IPS-18c (cell line): ENCODE data around the gene ACSL4.
"Not testable (repeated sequence)": the region's sequence is repeated elsewhere in the genome, so short reads cannot be mapped to it uniquely, and the experiment has no call there.

Experiments
- H3K4me3 ChIP-seq: 2 replicates; pipeline ENCODE4 v1.7.0; 2013; ENCODE audit warnings: low read depth, mild to moderate bottlenecking, low read length, moderate library complexity; ENCODE audit not compliant: insufficient read depth
- H3K9me3 ChIP-seq: one replicate; pipeline ENCODE4 v1.6.1; 2013; ENCODE audit warnings: mild to moderate bottlenecking, low read length, moderate library complexity; ENCODE audit not compliant: control insufficient read depth, insufficient read depth

ACSL4 gene

GRCh38 chrX:109643687-109644086 lies 89.4 kb downstream of the ACSL4 start:
- Histone ChIP-seq H3K4me3 (no peak overlapping the region), H3K9me3 (no peaks in the 10 kb centered on the region)

- Histone ChIP-seq H3K9me3 (no peaks in the 10 kb centered on the region), H3K4me3 (no peak overlapping the region)
Measured at GRCh38 chrX:109638158-109638557, 94.9 kb downstream of the ACSL4 start.

- H3K4me3 ChIP-seq, H3K9me3 ChIP-seq: not testable (repeated sequence)
Measured at GRCh38 chrX:109637477-109637876, 95.6 kb downstream of the ACSL4 start.

- Histone ChIP-seq H3K4me3 (no peak overlapping the region), H3K9me3 (no peaks in the 10 kb centered on the region)
Measured at GRCh38 chrX:109635146-109635545, 97.9 kb downstream of the ACSL4 start.

- Histone ChIP-seq H3K4me3 (no peak overlapping the region), H3K9me3 (no peaks in the 10 kb centered on the region)
Measured at GRCh38 chrX:109632906-109633504, 100.1 kb downstream of the ACSL4 start.

- Histone ChIP-seq H3K9me3 (no peaks in the 10 kb centered on the region), H3K4me3 (no peak overlapping the region)
Measured at GRCh38 chrX:109629310-109629709, 103.7 kb downstream of the ACSL4 start.

- no peak overlapping the region for H3K4me3 ChIP-seq
- no peaks in the 10 kb centered on the region for H3K9me3 ChIP-seq
Measured at GRCh38 chrX:109626637-109627036, 106.4 kb downstream of the ACSL4 start.

GRCh38 chrX:109624641-109625616 lies 108.1 kb downstream of the ACSL4 start, which contains the start of gene KCNE5:
TSS of gene KCNE5 (minus strand) at chrX:109625172. CDS start at chrX:109625020, 152 bp downstream.
- H3K4me3 ChIP-seq = peak within 1 kb of the TSS; percentile 31; the same call in 1 of the 2 replicates
- H3K9me3 ChIP-seq = no peaks in the 10 kb centered on the region

GRCh38 chrX:109623997-109624396 lies 109.1 kb downstream of the ACSL4 start:
- H3K4me3 ChIP-seq = no peak overlapping the region
- no peaks in the 10 kb centered on the region for H3K9me3 ChIP-seq

GRCh38 chrX:109622270-109622669 lies 110.8 kb downstream of the ACSL4 start:
- no peak overlapping the region for H3K4me3 ChIP-seq
- no peaks in the 10 kb centered on the region for H3K9me3 ChIP-seq

- no peak overlapping the region for H3K4me3 ChIP-seq
- no peaks in the 10 kb centered on the region for H3K9me3 ChIP-seq
Measured at GRCh38 chrX:109619771-109620170, 113.3 kb downstream of the ACSL4 start.

- no peaks in the 10 kb centered on the region for H3K9me3 ChIP-seq
- no peak overlapping the region for H3K4me3 ChIP-seq
Measured at GRCh38 chrX:109614951-109615350, 118.1 kb downstream of the ACSL4 start.

- H3K9me3 ChIP-seq = no peaks in the 10 kb centered on the region
- H3K4me3 ChIP-seq = no peak overlapping the region
Measured at GRCh38 chrX:109601486-109601885, 131.6 kb downstream of the ACSL4 start.

GRCh38 chrX:109600237-109600651 lies 132.8 kb downstream of the ACSL4 start:
- Histone ChIP-seq H3K9me3 (no peaks in the 10 kb centered on the region), H3K4me3 (no peak overlapping the region)

- H3K4me3 ChIP-seq = no peak overlapping the region
- H3K9me3 ChIP-seq = no peaks in the 10 kb centered on the region
Measured at GRCh38 chrX:109596015-109596414, 137.0 kb downstream of the ACSL4 start.
